Measurements from ENCODE around the gene JPH2.
A peak's percentile ranks its signal among the peaks of the same experiment; 100 is the strongest.

The JPH2 gene

DNA sequence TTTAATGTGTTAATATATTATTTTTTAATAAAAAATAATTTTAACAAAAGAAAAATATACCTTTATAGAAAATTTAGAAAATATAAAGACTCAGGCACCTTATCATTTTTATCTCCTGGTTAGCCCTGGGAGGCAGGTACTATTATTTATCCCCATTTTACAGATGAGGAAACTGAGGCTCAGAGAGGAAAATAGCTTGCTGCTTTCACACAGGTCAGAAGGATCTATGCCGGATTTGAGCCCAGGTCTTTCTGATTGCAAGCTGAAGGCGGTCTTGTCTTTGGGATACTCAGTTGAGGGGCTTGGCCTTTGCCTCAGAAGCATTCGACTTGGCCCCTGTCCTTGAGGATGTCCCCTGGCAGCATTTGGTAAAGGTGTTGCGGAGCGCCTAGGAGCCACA, 35.0 kb upstream of the JPH2 start:
- no peaks in the 10 kb centered on the region for H3K36me3 ChIP-seq (ENCODE audit: control insufficient read depth, insufficient read depth, low read length)
- no peak overlapping the region for H3K4me3 ChIP-seq (ENCODE audit: low read length)
- H3K27ac ChIP-seq (ENCODE audit: low read depth, low read length): no peak overlapping the region
- H3K4me1 ChIP-seq (ENCODE audit: control insufficient read depth, insufficient read depth, low read length): no peaks in the 10 kb centered on the region
- no peaks in the 10 kb centered on the region for H3K27me3 ChIP-seq (ENCODE audit: control insufficient read depth, insufficient read depth, low read length)
- H3K9ac ChIP-seq (ENCODE audit: low read length): no peak overlapping the region

DNA sequence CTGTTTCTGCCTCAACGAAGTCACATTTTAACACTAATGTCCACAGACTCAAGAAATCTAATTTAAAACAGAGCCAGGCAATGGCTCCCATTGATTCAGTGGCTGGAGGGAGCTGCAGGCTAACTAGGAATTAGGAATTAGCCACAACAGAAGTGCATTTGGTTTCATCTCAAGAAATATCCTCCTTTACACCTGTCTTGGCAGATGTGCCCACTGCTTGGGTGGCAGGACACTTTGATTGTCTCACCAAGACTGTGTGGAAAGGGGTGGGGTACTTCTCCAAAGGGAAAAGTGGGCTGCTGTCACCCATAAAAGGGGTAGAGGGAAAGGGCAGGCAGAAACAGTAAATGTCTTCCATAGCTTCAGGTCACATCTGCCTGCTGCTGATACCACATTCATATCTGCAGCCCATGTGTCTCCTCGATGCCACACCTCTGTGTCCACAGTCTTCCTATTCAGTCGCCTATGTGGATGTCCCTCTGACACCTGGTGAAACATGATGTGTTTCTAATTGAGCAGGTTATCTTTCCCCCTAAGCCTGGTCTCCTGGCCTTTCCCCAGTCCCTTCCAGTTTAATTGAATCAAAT, 34.5 kb upstream of the JPH2 start:
- Histone ChIP-seq H3K27ac (ENCODE audit: low read depth, low read length) (no peak overlapping the region), H3K9ac (ENCODE audit: low read length) (no peak overlapping the region), H3K4me1 (ENCODE audit: control insufficient read depth, insufficient read depth, low read length) (no peaks in the 10 kb centered on the region), H3K27me3 (ENCODE audit: control insufficient read depth, insufficient read depth, low read length) (no peaks in the 10 kb centered on the region), H3K4me3 (ENCODE audit: low read length) (no peak overlapping the region), H3K36me3 (ENCODE audit: control insufficient read depth, insufficient read depth, low read length) (no peaks in the 10 kb centered on the region)

DNA sequence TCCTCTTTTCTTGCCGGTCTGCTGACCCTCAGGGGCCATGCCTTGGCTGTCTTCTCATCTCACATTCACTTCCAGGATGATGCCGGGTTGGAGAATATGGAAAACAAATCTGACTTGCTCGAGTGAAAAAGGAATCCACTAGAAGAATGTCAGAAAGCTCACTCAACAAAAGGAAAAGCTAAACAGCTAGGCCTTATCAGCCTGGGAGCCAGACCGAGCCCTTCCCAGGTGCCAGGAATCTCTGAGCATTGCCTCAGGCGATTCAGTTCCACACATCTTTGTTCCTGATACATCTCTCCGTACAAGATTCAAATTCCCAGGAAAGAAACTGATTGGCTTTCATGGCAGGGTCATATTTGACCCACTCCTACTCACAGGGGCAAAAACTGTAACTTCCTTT, 32.8 kb upstream of the JPH2 start:
- H3K4me1 ChIP-seq (ENCODE audit: control insufficient read depth, insufficient read depth, low read length): no peaks in the 10 kb centered on the region
- no peaks in the 10 kb centered on the region for H3K27me3 ChIP-seq (ENCODE audit: control insufficient read depth, insufficient read depth, low read length)
- H3K36me3 ChIP-seq (ENCODE audit: control insufficient read depth, insufficient read depth, low read length): no peaks in the 10 kb centered on the region
- no peak overlapping the region for H3K4me3 ChIP-seq (ENCODE audit: low read length)
- H3K27ac ChIP-seq (ENCODE audit: low read depth, low read length): no peak overlapping the region
- H3K9ac ChIP-seq (ENCODE audit: low read length): no peak overlapping the region

DNA sequence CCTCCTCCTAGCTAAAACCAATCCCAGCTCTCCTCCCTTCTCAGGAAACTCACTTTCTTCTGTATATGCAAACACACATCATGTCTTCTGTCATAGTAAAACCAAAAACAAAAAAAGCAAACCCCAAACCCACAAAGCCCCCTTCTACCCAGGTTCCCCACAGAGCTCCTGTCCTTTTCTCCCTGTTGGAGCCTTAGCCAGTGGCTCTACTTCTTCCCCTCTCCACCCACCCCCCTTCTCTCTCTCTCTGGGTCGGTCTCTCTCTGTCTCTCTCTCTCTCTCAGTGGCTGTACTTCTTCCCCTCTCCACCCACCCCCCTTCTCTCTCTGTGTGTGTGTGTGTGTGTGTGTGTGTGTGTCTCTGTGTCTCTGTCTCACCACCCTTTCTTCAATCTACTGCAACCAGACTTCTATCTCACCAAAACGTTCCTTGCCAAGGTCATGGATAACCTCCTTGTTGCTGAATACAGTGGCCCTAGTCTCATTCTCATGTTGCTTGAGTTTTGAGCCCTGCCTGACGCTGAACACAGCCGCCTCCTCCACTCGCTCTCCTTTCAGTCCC, 32.3 kb upstream of the JPH2 start:
- Histone ChIP-seq H3K27me3 (ENCODE audit: control insufficient read depth, insufficient read depth, low read length) (no peaks in the 10 kb centered on the region), H3K4me1 (ENCODE audit: control insufficient read depth, insufficient read depth, low read length) (no peaks in the 10 kb centered on the region), H3K36me3 (ENCODE audit: control insufficient read depth, insufficient read depth, low read length) (no peaks in the 10 kb centered on the region), H3K27ac (ENCODE audit: low read depth, low read length) (no peak overlapping the region), H3K9ac (ENCODE audit: low read length) (no peak overlapping the region), H3K4me3 (ENCODE audit: low read length) (no peak overlapping the region)

GRCh38 chr20:44218446-44218845, 31.5 kb upstream of the JPH2 start:
- Histone ChIP-seq H3K4me1 (ENCODE audit: control insufficient read depth, insufficient read depth, low read length) (no peaks in the 10 kb centered on the region), H3K27me3 (ENCODE audit: control insufficient read depth, insufficient read depth, low read length) (no peaks in the 10 kb centered on the region), H3K4me3 (ENCODE audit: low read length) (no peak overlapping the region), H3K27ac (ENCODE audit: low read depth, low read length) (no peak overlapping the region), H3K9ac (ENCODE audit: low read length) (no peak overlapping the region), H3K36me3 (ENCODE audit: control insufficient read depth, insufficient read depth, low read length) (no peaks in the 10 kb centered on the region)

- Histone ChIP-seq H3K4me1 (ENCODE audit: control insufficient read depth, insufficient read depth, low read length) (no peaks in the 10 kb centered on the region), H3K27ac (ENCODE audit: low read depth, low read length) (no peak overlapping the region), H3K27me3 (ENCODE audit: control insufficient read depth, insufficient read depth, low read length) (no peaks in the 10 kb centered on the region), H3K4me3 (ENCODE audit: low read length) (no peak overlapping the region), H3K36me3 (ENCODE audit: control insufficient read depth, insufficient read depth, low read length) (no peaks in the 10 kb centered on the region), H3K9ac (ENCODE audit: low read length) (no peak overlapping the region)
These were observed 30.5 kb upstream of the JPH2 start for GRCh38 chr20:44217342-44218092.

DNA sequence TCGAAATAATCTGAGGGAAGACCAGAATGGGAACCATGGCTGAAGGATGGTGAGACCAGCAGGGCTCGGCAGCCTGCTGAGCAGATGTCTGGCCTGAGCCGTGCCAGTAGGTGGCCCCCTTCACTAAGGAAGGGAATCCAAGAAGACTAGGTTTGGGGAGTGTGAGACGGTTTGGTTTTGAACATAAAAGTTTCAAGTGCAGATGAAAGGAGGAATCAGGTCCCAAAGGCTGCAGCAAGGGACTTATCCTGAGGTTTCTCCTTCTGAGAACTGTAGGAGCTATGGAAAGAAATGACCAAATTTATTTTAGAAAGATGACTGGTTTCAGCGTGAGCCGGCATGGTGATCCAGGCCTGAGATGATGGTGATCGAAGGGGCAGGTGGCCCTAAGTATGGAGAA, 28.1 kb upstream of the JPH2 start:
- Histone ChIP-seq H3K4me1 (ENCODE audit: control insufficient read depth, insufficient read depth, low read length) (peaks cover 6% of the 10 kb centered on the region), H3K27ac (ENCODE audit: low read depth, low read length) (no peak overlapping the region), H3K36me3 (ENCODE audit: control insufficient read depth, insufficient read depth, low read length) (no peaks in the 10 kb centered on the region), H3K9ac (ENCODE audit: low read length) (no peak overlapping the region), H3K4me3 (ENCODE audit: low read length) (no peak overlapping the region), H3K27me3 (ENCODE audit: control insufficient read depth, insufficient read depth, low read length) (no peaks in the 10 kb centered on the region)

DNA sequence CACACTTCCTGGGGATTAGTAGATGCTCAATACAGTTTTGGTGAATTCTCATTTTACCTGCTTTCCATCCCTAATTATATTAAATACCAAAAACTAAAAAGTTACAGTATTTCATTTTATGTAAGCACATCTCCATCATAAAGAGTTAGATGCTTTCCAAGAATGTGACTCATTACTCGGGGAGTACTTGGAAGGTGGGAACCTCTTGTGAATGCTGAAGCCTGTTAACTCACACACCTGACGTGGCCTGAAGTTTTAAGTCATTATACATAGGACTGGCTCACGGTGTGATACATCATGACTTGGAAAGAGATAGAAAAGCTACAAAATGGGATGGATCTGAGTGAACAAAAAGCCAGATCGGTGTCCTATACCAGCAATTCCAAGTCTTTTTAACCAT, 25.8 kb upstream of the JPH2 start:
- Histone ChIP-seq H3K9ac (ENCODE audit: low read length) (no peak overlapping the region), H3K27ac (ENCODE audit: low read depth, low read length) (no peak overlapping the region), H3K4me1 (ENCODE audit: control insufficient read depth, insufficient read depth, low read length) (peaks cover 22% of the 10 kb centered on the region), H3K27me3 (ENCODE audit: control insufficient read depth, insufficient read depth, low read length) (no peaks in the 10 kb centered on the region), H3K4me3 (ENCODE audit: low read length) (no peak overlapping the region), H3K36me3 (ENCODE audit: control insufficient read depth, insufficient read depth, low read length) (no peaks in the 10 kb centered on the region)

GRCh38 chr20:44211177-44212039, 24.4 kb upstream of the JPH2 start:
- peaks cover 22% of the 10 kb centered on the region for H3K4me1 ChIP-seq (ENCODE audit: control insufficient read depth, insufficient read depth, low read length)

GRCh38 chr20:44210406-44211176, 23.6 kb upstream of the JPH2 start, which contains the start of gene OSER1:
TSS of gene OSER1 (minus strand) at chr20:44210771. CDS start at chr20:44206957, 3,814 bp downstream.
- peak within 1 kb of the TSS; percentile 91 for H3K27ac ChIP-seq (ENCODE audit: low read depth, low read length)
- peaks cover 4% of the 10 kb centered on the region for H3K36me3 ChIP-seq (ENCODE audit: control insufficient read depth, insufficient read depth, low read length)
- peak within 1 kb of the TSS; percentile 95 for H3K9ac ChIP-seq (ENCODE audit: low read length)
- H3K4me1 ChIP-seq (ENCODE audit: control insufficient read depth, insufficient read depth, low read length): peaks cover 22% of the 10 kb centered on the region
- no peaks in the 10 kb centered on the region for H3K27me3 ChIP-seq (ENCODE audit: control insufficient read depth, insufficient read depth, low read length)
- H3K4me3 ChIP-seq (ENCODE audit: low read length): peak within 1 kb of the TSS; percentile 95

More at GRCh38 chr20:44211177-44212039, 24.4 kb upstream of the JPH2 start:
- H3K27ac ChIP-seq (ENCODE audit: low read depth, low read length): peak overlapping the region; percentile 91
- H3K9ac ChIP-seq (ENCODE audit: low read length): peak overlapping the region; percentile 73
- no peaks in the 10 kb centered on the region for H3K27me3 ChIP-seq (ENCODE audit: control insufficient read depth, insufficient read depth, low read length)
- H3K36me3 ChIP-seq (ENCODE audit: control insufficient read depth, insufficient read depth, low read length): peaks cover under 1% of the 10 kb centered on the region
- H3K4me3 ChIP-seq (ENCODE audit: low read length): peak overlapping the region; percentile 73

DNA sequence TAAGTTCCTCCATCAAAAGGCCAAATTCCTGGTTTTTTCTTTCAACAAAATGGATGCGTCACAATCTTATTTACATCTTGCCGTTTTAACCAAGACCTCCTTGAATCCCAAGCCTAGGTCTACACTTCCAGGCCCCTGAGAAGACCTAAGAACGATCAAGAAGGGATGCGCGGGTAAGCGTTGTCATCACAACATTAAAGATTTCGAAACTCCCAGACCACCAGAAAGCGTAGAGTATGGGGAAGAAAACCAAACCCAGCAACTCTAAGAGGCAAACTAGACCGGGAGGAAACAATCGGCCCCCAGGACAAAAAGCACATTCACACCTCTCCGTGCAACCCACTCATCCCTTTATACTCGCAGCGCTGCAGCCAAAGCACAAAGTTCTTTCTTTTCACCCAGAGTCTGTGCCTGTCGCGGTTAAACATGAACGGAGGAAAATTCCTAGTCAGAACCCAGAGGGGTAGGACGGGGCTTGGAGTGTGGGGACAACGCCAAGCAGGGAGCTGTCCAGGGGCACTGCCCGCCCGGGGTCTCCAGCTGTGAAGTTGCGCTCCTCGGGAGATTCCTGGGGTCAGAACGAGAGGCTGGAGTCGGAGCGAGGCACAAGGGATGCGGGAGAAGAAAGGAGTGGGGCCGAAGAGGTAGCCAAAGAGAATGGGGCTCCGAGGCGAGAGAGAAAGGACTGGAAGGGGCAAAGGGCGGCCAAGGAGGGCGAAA, 22.9 kb upstream of the JPH2 start:
- peak overlapping the region; percentile 95 for H3K4me3 ChIP-seq (ENCODE audit: low read length)
- no peaks in the 10 kb centered on the region for H3K27me3 ChIP-seq (ENCODE audit: control insufficient read depth, insufficient read depth, low read length)
- peaks cover 22% of the 10 kb centered on the region for H3K4me1 ChIP-seq (ENCODE audit: control insufficient read depth, insufficient read depth, low read length)
- H3K9ac ChIP-seq (ENCODE audit: low read length): peak overlapping the region; percentile 95
- peak overlapping the region; percentile 91 for H3K27ac ChIP-seq (ENCODE audit: low read depth, low read length)
- peaks cover 4% of the 10 kb centered on the region for H3K36me3 ChIP-seq (ENCODE audit: control insufficient read depth, insufficient read depth, low read length)
